Uterus (tissue), 4 donors: ENCODE measurements around the gene GALNT2. TPM values are rescaled to one million over a fixed set of nuclear protein-coding genes. Genes with fewer than 3 reads are reported as not detected.

Source experiments
- DNase-seq, 2 donors: peaks; one replicate each; pipeline ENCODE4 v3.0.0-alpha.2; 2019 to 2020
- H3K27ac ChIP-seq, 2 donors: fragments of 200-600 bp; sonication (generic); 1 replicate in 1 of 2; 2 replicates in 1 of 2; pipeline ENCODE4 v1.5.1; 2016 to 2018
- H3K27me3 ChIP-seq, 2 donors: fragments of 200-600 bp; sonication (generic); one replicate each; pipeline ENCODE4 v1.5.1; 2018 to 2019; ENCODE audit warnings: control low read depth in 1 of 2
- H3K36me3 ChIP-seq, 2 donors: fragments of 200-600 bp; sonication (generic); one replicate each; pipeline ENCODE4 v1.5.1; 2019; ENCODE audit warnings: control low read depth in 1 of 2
- H3K4me1 ChIP-seq, 2 donors: fragments of 200-600 bp; sonication (generic); one replicate each; pipeline ENCODE4 v1.5.1; 2018 to 2019; ENCODE audit warnings: control low read depth in 1 of 2
- H3K4me3 ChIP-seq, 2 donors: fragments of 200-600 bp; sonication (generic); 1 replicate in 1 of 2; 2 replicates in 1 of 2; pipeline ENCODE4 v1.5.1; 2018 to 2019; ENCODE audit warnings: mild to moderate bottlenecking in 1 of 2
- H3K9me3 ChIP-seq, 2 donors: fragments of 200-600 bp; sonication (generic); one replicate each; pipeline ENCODE4 v1.5.1; 2019; ENCODE audit warnings: control low read depth in 1 of 2
- POLR2A ChIP-seq, 2 donors: fragments of 450-650 bp; IDR thresholded peaks; one replicate each; pipeline ENCODE4 v1.6.1; 2016; ENCODE audit warnings: antibody characterized with exemption in 2 of 2, mild to moderate bottlenecking in 1 of 2, moderate library complexity in 1 of 2
- intact Hi-C: fragments of 100-400 bp; cut with DNase I; formaldehyde crosslinking; loops from one replicate; pipeline ENCODE4 v1.15.1; 2023; ENCODE audit warnings: low total_unique reads
- total RNA-seq, 4 donors: library from RNA; depleted of rRNA in 3 of 4; stranded (reverse); fragments of >200 nt in 3 of 4; gene quantifications; one replicate each; pipeline versions ENCODE4 v1.1.0 to v1.2.4, GENCODE V29; 2014 to 2023
- TF ChIP-seq, protein P1 (sequence below), 4 experiments: fragments of 200-600 bp in 2 of 4; fragments of 450-650 bp in 2 of 4; sonication (generic) in 2 of 4; IDR thresholded peaks; one replicate each; pipeline ENCODE4 v1.5.1; 2016 to 2019; ENCODE audit warnings: antibody characterized with exemption in 4 of 4, mild to moderate bottlenecking in 2 of 4, moderate library complexity in 1 of 4
- donor health status: DM: yes; HTN: yes; CAD: no.

The GALNT2 gene
- total RNA-seq, 4 donors from 2014 or later, result 13.6 to 51.6 (median 39.6) TPM

- Histone ChIP-seq H3K4me1 (peaks cover 0 to 5% of the 10 kb centered on the region in 2 donors), H3K27me3 (no peaks in the 10 kb centered on the region), H3K4me3 (no peak overlapping the region), H3K9me3 (no peaks in the 10 kb centered on the region), H3K36me3 (no peaks in the 10 kb centered on the region), H3K27ac (no peak overlapping the region)
- no peak for TF ChIP-seq POLR2A (IDR thresholded peaks at IDR 0.05)
- TF ChIP-seq, protein P1, sequence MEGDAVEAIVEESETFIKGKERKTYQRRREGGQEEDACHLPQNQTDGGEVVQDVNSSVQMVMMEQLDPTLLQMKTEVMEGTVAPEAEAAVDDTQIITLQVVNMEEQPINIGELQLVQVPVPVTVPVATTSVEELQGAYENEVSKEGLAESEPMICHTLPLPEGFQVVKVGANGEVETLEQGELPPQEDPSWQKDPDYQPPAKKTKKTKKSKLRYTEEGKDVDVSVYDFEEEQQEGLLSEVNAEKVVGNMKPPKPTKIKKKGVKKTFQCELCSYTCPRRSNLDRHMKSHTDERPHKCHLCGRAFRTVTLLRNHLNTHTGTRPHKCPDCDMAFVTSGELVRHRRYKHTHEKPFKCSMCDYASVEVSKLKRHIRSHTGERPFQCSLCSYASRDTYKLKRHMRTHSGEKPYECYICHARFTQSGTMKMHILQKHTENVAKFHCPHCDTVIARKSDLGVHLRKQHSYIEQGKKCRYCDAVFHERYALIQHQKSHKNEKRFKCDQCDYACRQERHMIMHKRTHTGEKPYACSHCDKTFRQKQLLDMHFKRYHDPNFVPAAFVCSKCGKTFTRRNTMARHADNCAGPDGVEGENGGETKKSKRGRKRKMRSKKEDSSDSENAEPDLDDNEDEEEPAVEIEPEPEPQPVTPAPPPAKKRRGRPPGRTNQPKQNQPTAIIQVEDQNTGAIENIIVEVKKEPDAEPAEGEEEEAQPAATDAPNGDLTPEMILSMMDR (IDR thresholded peaks at IDR 0.05), result no peak
- intact Hi-C loops, result no loop called here
- DNase-seq, result no peak
Observed at GRCh38 chr1:230147253-230148125, 80.5 kb downstream of the GALNT2 start.

GRCh38 chr1:230148126-230148652 is 81.2 kb downstream of the GALNT2 start:
- intact Hi-C loops, result no loop called here
- Histone ChIP-seq H3K36me3 (no peaks in the 10 kb centered on the region), H3K27ac (no peak overlapping the region)

GRCh38 chr1:230148768-230149469 is 81.9 kb downstream of the GALNT2 start:
- intact Hi-C loops, result no loop called here
- H3K4me3 ChIP-seq, result no peak overlapping the region
- no peak for TF ChIP-seq POLR2A (IDR thresholded peaks at IDR 0.05)
- TF ChIP-seq, protein P1 (IDR thresholded peaks at IDR 0.05), result no peak
- H3K27ac ChIP-seq, result no peak overlapping the region
- no peak for DNase-seq
- no peaks in the 10 kb centered on the region for H3K9me3 ChIP-seq
- H3K27me3 ChIP-seq, result no peaks in the 10 kb centered on the region
- H3K36me3 ChIP-seq, result no peaks in the 10 kb centered on the region
- no peaks in the 10 kb centered on the region for H3K4me1 ChIP-seq

More at GRCh38 chr1:230148126-230148652, 81.2 kb downstream of the GALNT2 start:
- Histone ChIP-seq H3K4me3 (no peak overlapping the region), H3K9me3 (no peaks in the 10 kb centered on the region), H3K27me3 (no peaks in the 10 kb centered on the region), H3K4me1 (no peaks in the 10 kb centered on the region)
- DNase-seq, result no peak
- TF ChIP-seq POLR2A (IDR thresholded peaks at IDR 0.05), result no peak
- TF ChIP-seq, protein P1 (IDR thresholded peaks at IDR 0.05), result no peak

GRCh38 chr1:230149751-230150584 is 82.9 kb downstream of the GALNT2 start:
- Histone ChIP-seq H3K27ac (no peak overlapping the region), H3K9me3 (no peaks in the 10 kb centered on the region), H3K36me3 (no peaks in the 10 kb centered on the region), H3K27me3 (no peaks in the 10 kb centered on the region), H3K4me1 (no peaks in the 10 kb centered on the region), H3K4me3 (no peak overlapping the region)
- no peak for DNase-seq
- TF ChIP-seq, protein P1 (IDR thresholded peaks at IDR 0.05), result no peak
- no peak for TF ChIP-seq POLR2A (IDR thresholded peaks at IDR 0.05)
- intact Hi-C loops, result no loop called here
